HG02571 (cell line): ENCODE measurements around the gene FLT1.

Source experiments
- ATAC-seq: cut with Tn5 transposase; IDR thresholded peaks from one replicate; pipeline ENCODE4 v1.9.1; 2021; ENCODE audit warnings: mild to moderate bottlenecking, moderate library complexity; ENCODE audit not compliant: unreplicated experiment

Gene FLT1

DNA sequence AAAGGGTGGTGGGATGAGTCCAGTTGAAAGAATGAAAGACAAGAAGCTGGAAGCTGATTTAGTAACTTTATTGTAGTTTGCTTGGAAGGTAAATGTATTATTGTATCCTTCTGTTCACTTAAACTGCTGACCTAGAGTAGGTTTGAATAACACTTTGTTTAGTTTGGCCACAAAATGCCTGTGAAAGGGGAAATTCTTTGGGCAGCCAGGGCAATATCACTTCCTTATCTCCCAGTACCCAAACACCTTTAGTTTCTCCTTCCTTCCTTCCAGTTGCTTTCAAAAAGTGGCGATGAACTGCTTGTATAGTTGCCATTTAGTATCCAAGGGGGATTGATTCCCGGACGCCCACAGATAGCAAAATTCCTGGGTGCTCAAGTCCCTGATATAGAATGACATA, 236.5 kb downstream of the FLT1 start:
- no peak for ATAC-seq

DNA sequence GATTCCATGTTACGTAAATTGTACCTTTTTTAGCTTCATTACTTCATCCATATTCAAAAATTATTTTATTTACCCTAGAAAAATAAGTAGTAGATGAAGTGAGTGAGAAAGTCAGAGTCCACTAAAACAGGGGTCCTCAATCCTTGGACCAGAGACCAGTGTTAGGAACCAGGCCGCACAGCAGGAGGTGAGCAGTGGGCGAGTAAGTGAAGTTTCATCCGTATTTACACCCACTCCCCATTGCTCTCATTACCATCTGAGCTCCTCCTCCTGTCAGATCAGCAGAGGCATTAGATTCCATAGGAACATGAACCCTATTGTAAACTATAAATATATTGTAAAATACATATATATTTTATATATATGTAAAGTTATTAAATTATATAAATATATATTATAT, 237.6 kb downstream of the FLT1 start:
- ATAC-seq: no peak

DNA sequence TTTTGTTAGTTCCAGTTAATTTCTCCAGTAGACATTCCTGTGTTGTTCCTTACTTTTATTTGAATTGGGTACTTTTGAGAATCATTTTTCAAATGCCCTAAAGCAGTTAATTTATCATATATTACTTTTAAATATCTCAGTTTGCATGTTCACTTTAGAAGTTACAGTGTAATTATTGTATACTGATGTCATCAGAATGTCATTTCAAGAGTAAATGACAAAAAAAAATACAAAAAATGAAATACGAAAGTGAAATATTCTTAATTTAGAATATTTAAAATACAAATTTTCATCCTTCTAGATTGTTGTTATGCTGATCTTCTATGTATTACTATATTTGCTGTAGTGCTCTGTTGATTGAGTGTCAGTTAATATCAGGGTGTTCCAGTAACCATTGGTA, 242.4 kb downstream of the FLT1 start:
- no peak for ATAC-seq

DNA sequence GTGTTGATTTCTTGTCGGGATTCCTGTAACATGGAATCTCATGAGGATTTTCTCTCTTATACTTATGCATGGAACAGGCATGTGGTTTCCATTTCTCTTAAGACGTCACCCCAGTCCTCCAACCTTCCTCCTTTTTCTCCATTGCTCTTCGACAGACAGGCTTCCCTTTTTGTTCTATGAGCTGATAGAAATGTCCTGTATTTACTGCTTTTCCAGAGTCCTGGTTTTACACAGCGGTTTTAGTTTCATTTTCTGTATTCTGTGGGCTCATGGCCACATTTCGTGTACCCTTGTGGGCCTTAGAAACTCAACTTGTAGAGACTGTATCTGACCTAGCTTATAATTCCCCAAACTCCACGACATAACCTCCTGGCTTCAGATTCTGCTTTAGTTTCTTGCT, 243.5 kb downstream of the FLT1 start:
- no peak for ATAC-seq

DNA sequence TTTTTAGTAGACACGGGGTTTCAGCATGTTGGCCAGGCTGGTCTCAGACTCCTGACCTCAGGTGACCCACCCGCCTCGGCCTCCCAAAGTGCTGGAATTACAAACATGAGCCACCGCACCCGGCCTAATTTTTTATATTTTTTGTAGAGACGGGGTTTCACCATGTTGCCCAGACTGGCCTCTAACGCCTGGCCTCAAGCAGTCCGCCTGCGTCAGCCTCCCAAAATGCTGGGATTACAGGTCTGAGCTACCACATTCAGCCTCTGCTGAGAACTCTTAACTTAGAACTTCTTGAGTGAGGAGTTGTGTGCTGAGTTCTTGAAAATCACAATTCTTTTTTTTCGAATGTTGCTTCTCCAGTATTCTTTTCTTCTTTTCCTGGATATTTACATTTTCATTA, 244.4 kb downstream of the FLT1 start:
- ATAC-seq: no peak
